Measurements from ENCODE around the gene POLRMT.

POLRMT gene

DNA sequence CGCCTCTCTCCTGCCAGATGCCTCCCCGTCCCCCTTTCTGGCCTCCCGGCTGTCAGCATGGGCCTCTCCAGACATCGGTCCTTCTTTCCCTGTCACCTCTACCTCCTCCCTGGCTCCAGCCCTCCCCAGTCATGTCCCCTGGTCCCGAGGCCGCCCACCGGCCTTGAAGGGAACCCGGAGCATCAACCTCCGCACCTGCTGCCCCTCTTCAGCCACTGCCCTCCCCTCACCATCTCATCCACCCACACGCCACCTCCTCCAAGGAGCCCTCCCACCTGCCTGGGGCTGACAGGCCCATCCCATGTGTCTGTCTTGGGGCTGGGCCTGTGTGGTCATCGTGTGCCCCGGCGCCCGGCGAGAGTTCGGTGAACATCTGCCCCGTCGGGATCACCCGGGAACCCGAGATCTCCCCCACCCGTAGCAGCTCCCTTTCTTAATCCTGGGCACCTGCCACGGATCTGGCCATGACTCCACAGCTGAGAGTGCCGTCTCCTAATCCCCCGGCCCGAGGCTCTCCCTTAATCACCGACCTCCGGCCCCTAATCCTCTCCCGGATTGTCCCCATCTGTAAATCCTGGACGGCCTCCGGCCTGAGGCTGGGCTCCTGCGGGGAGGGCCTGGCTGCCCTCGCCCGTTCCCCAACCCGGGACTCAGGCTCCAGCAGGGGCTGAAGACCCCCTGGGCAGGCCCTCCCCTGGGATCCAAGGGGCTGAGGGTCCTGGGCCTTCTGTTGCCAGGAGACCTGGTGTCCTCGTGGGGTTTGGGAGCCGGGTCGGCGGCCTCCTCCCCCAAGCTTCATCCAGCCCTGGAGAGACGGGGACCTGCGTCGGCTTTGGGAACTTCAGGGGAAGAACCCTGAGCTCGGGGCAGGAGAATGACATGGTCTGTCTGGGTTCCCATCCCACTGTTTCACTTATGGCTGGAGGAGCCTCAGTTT, 37.7 kb downstream of the POLRMT start:
- no peak for DNase-seq (ENCODE audit: low read depth)
- TF ChIP-seq, protein P1, sequence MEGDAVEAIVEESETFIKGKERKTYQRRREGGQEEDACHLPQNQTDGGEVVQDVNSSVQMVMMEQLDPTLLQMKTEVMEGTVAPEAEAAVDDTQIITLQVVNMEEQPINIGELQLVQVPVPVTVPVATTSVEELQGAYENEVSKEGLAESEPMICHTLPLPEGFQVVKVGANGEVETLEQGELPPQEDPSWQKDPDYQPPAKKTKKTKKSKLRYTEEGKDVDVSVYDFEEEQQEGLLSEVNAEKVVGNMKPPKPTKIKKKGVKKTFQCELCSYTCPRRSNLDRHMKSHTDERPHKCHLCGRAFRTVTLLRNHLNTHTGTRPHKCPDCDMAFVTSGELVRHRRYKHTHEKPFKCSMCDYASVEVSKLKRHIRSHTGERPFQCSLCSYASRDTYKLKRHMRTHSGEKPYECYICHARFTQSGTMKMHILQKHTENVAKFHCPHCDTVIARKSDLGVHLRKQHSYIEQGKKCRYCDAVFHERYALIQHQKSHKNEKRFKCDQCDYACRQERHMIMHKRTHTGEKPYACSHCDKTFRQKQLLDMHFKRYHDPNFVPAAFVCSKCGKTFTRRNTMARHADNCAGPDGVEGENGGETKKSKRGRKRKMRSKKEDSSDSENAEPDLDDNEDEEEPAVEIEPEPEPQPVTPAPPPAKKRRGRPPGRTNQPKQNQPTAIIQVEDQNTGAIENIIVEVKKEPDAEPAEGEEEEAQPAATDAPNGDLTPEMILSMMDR (conservative IDR thresholded peaks at IDR 0.05; ENCODE audit: low read length), result no peak
- H3K4me3 ChIP-seq (ENCODE audit: low read length), result no peak overlapping the region

GRCh38 chr19:594265-594870, 39.0 kb downstream of the POLRMT start:
- TF ChIP-seq, protein P1 (conservative IDR thresholded peaks at IDR 0.05; ENCODE audit: low read length), result no peak
- DNase-seq (ENCODE audit: low read depth), result no peak
- H3K4me3 ChIP-seq (ENCODE audit: low read length), result no peak overlapping the region

GRCh38 chr19:593505-593904, 39.8 kb downstream of the POLRMT start:
- H3K4me3 ChIP-seq (ENCODE audit: low read length), result no peak overlapping the region
- TF ChIP-seq, protein P1 (conservative IDR thresholded peaks at IDR 0.05; ENCODE audit: low read length), result no peak

GRCh38 chr19:593055-593454, 40.3 kb downstream of the POLRMT start:
- DNase-seq (ENCODE audit: low read depth), result no peak
- TF ChIP-seq, protein P1 (conservative IDR thresholded peaks at IDR 0.05; ENCODE audit: low read length), result no peak
- H3K4me3 ChIP-seq (ENCODE audit: low read length), result no peak overlapping the region

More at GRCh38 chr19:593505-593904, 39.8 kb downstream of the POLRMT start:
- DNase-seq (ENCODE audit: low read depth), result no peak

- DNase-seq (ENCODE audit: low read depth), result no peak
- no peak overlapping the region for H3K4me3 ChIP-seq (ENCODE audit: low read length)
- TF ChIP-seq, protein P1 (conservative IDR thresholded peaks at IDR 0.05; ENCODE audit: low read length), result no peak
Observed at GRCh38 chr19:592101-592500, 41.2 kb downstream of the POLRMT start.

- TF ChIP-seq, protein P1 (conservative IDR thresholded peaks at IDR 0.05; ENCODE audit: low read length), result no peak
- DNase-seq (ENCODE audit: low read depth), result no peak
- no peak overlapping the region for H3K4me3 ChIP-seq (ENCODE audit: low read length)
Observed at GRCh38 chr19:591099-591958, 42.0 kb downstream of the POLRMT start.

Data from AG10803 (cell line).